ENCODE data around the gene CRISPLD2.

The CRISPLD2 gene

GRCh38 chr16:84818989-84819643, 669 bp upstream of the CRISPLD2 start:
- peak overlapping the region; percentile 34 for H3K27ac ChIP-seq (ENCODE audit: low read depth, low read length)
- peaks cover 18% of the 10 kb centered on the region for H3K4me1 ChIP-seq (ENCODE audit: control insufficient read depth, insufficient read depth, low read length)
- no peak overlapping the region for H3K9ac ChIP-seq (ENCODE audit: low read length)
- peaks cover 5% of the 10 kb centered on the region for H3K27me3 ChIP-seq (ENCODE audit: control insufficient read depth, insufficient read depth, low read length)
- no peak overlapping the region for H3K4me3 ChIP-seq (ENCODE audit: low read length)
- H3K36me3 ChIP-seq (ENCODE audit: control insufficient read depth, insufficient read depth, low read length), result no peaks in the 10 kb centered on the region

GRCh38 chr16:84820305-84820684, 510 bp downstream of the CRISPLD2 start:
- H3K27ac ChIP-seq (ENCODE audit: low read depth, low read length), result peak overlapping the region; percentile 86
- no peaks in the 10 kb centered on the region for H3K36me3 ChIP-seq (ENCODE audit: control insufficient read depth, insufficient read depth, low read length)
- peaks cover 18% of the 10 kb centered on the region for H3K4me1 ChIP-seq (ENCODE audit: control insufficient read depth, insufficient read depth, low read length)
- H3K9ac ChIP-seq (ENCODE audit: low read length), result peak overlapping the region; percentile 2
- peak overlapping the region; percentile 95 for H3K4me3 ChIP-seq (ENCODE audit: low read length)
- H3K27me3 ChIP-seq (ENCODE audit: control insufficient read depth, insufficient read depth, low read length), result peaks cover 5% of the 10 kb centered on the region

- Histone ChIP-seq H3K27ac (ENCODE audit: low read depth, low read length) (peak overlapping the region; percentile 86), H3K4me1 (ENCODE audit: control insufficient read depth, insufficient read depth, low read length) (peaks cover 18% of the 10 kb centered on the region), H3K36me3 (ENCODE audit: control insufficient read depth, insufficient read depth, low read length) (no peaks in the 10 kb centered on the region), H3K4me3 (ENCODE audit: low read length) (peak overlapping the region; percentile 95), H3K9ac (ENCODE audit: low read length) (peak overlapping the region; percentile 19), H3K27me3 (ENCODE audit: control insufficient read depth, insufficient read depth, low read length) (peaks cover 3% of the 10 kb centered on the region)
Measured at GRCh38 chr16:84820771-84821170, 986 bp downstream of the CRISPLD2 start.

GRCh38 chr16:84821179-84821578, 1.4 kb downstream of the CRISPLD2 start:
- peak overlapping the region; percentile 19 for H3K9ac ChIP-seq (ENCODE audit: low read length)

GRCh38 chr16:84821728-84822689, 2.2 kb downstream of the CRISPLD2 start:
- H3K27ac ChIP-seq (ENCODE audit: low read depth, low read length), result peak overlapping the region; percentile 86
- H3K9ac ChIP-seq (ENCODE audit: low read length), result peak overlapping the region; percentile 19
- peaks cover 3% of the 10 kb centered on the region for H3K27me3 ChIP-seq (ENCODE audit: control insufficient read depth, insufficient read depth, low read length)
- H3K4me1 ChIP-seq (ENCODE audit: control insufficient read depth, insufficient read depth, low read length), result peaks cover 28% of the 10 kb centered on the region
- peak overlapping the region; percentile 95 for H3K4me3 ChIP-seq (ENCODE audit: low read length)
- H3K36me3 ChIP-seq (ENCODE audit: control insufficient read depth, insufficient read depth, low read length), result no peaks in the 10 kb centered on the region

More at GRCh38 chr16:84821179-84821578, 1.4 kb downstream of the CRISPLD2 start:
- peaks cover 22% of the 10 kb centered on the region for H3K4me1 ChIP-seq (ENCODE audit: control insufficient read depth, insufficient read depth, low read length)
- peaks cover 3% of the 10 kb centered on the region for H3K27me3 ChIP-seq (ENCODE audit: control insufficient read depth, insufficient read depth, low read length)
- no peaks in the 10 kb centered on the region for H3K36me3 ChIP-seq (ENCODE audit: control insufficient read depth, insufficient read depth, low read length)
- H3K4me3 ChIP-seq (ENCODE audit: low read length), result peak overlapping the region; percentile 95
- H3K27ac ChIP-seq (ENCODE audit: low read depth, low read length), result peak overlapping the region; percentile 86

GRCh38 chr16:84822990-84823389, 3.2 kb downstream of the CRISPLD2 start:
- Histone ChIP-seq H3K27me3 (ENCODE audit: control insufficient read depth, insufficient read depth, low read length) (peaks cover 3% of the 10 kb centered on the region), H3K4me3 (ENCODE audit: low read length) (no peak overlapping the region), H3K9ac (ENCODE audit: low read length) (no peak overlapping the region), H3K4me1 (ENCODE audit: control insufficient read depth, insufficient read depth, low read length) (peaks cover 38% of the 10 kb centered on the region), H3K36me3 (ENCODE audit: control insufficient read depth, insufficient read depth, low read length) (no peaks in the 10 kb centered on the region), H3K27ac (ENCODE audit: low read depth, low read length) (peak overlapping the region; percentile 86)

- H3K4me3 ChIP-seq (ENCODE audit: low read length), result peak overlapping the region; percentile 38
Measured at GRCh38 chr16:84823484-84823883, 3.7 kb downstream of the CRISPLD2 start.

GRCh38 chr16:84823926-84824325, 4.1 kb downstream of the CRISPLD2 start:
- no peak overlapping the region for H3K9ac ChIP-seq (ENCODE audit: low read length)
- H3K27me3 ChIP-seq (ENCODE audit: control insufficient read depth, insufficient read depth, low read length), result peaks cover 3% of the 10 kb centered on the region
- no peaks in the 10 kb centered on the region for H3K36me3 ChIP-seq (ENCODE audit: control insufficient read depth, insufficient read depth, low read length)
- no peak overlapping the region for H3K4me3 ChIP-seq (ENCODE audit: low read length)
- H3K4me1 ChIP-seq (ENCODE audit: control insufficient read depth, insufficient read depth, low read length), result peaks cover 46% of the 10 kb centered on the region
- H3K27ac ChIP-seq (ENCODE audit: low read depth, low read length), result peak overlapping the region; percentile 1

More at GRCh38 chr16:84823484-84823883, 3.7 kb downstream of the CRISPLD2 start:
- Histone ChIP-seq H3K4me1 (ENCODE audit: control insufficient read depth, insufficient read depth, low read length) (peaks cover 42% of the 10 kb centered on the region), H3K9ac (ENCODE audit: low read length) (no peak overlapping the region), H3K27ac (ENCODE audit: low read depth, low read length) (peak overlapping the region; percentile 86), H3K27me3 (ENCODE audit: control insufficient read depth, insufficient read depth, low read length) (peaks cover 3% of the 10 kb centered on the region), H3K36me3 (ENCODE audit: control insufficient read depth, insufficient read depth, low read length) (no peaks in the 10 kb centered on the region)

GRCh38 chr16:84825896-84826557, 6.2 kb downstream of the CRISPLD2 start:
- no peaks in the 10 kb centered on the region for H3K27me3 ChIP-seq (ENCODE audit: control insufficient read depth, insufficient read depth, low read length)
- H3K27ac ChIP-seq (ENCODE audit: low read depth, low read length), result peak overlapping the region; percentile 98
- H3K4me1 ChIP-seq (ENCODE audit: control insufficient read depth, insufficient read depth, low read length), result peaks cover 55% of the 10 kb centered on the region
- no peak overlapping the region for H3K4me3 ChIP-seq (ENCODE audit: low read length)
- peak overlapping the region; percentile 16 for H3K9ac ChIP-seq (ENCODE audit: low read length)
- no peaks in the 10 kb centered on the region for H3K36me3 ChIP-seq (ENCODE audit: control insufficient read depth, insufficient read depth, low read length)

- no peak overlapping the region for H3K4me3 ChIP-seq (ENCODE audit: low read length)
- peak overlapping the region; percentile 16 for H3K9ac ChIP-seq (ENCODE audit: low read length)
- H3K4me1 ChIP-seq (ENCODE audit: control insufficient read depth, insufficient read depth, low read length), result peaks cover 52% of the 10 kb centered on the region
- no peaks in the 10 kb centered on the region for H3K36me3 ChIP-seq (ENCODE audit: control insufficient read depth, insufficient read depth, low read length)
- peak overlapping the region; percentile 98 for H3K27ac ChIP-seq (ENCODE audit: low read depth, low read length)
- H3K27me3 ChIP-seq (ENCODE audit: control insufficient read depth, insufficient read depth, low read length), result no peaks in the 10 kb centered on the region
Measured at GRCh38 chr16:84826558-84826941, 6.8 kb downstream of the CRISPLD2 start.

GRCh38 chr16:84827131-84827574, 7.4 kb downstream of the CRISPLD2 start:
- Histone ChIP-seq H3K27ac (ENCODE audit: low read depth, low read length) (peak overlapping the region; percentile 98), H3K4me3 (ENCODE audit: low read length) (peak overlapping the region; percentile 12), H3K36me3 (ENCODE audit: control insufficient read depth, insufficient read depth, low read length) (no peaks in the 10 kb centered on the region), H3K9ac (ENCODE audit: low read length) (peak overlapping the region; percentile 53), H3K27me3 (ENCODE audit: control insufficient read depth, insufficient read depth, low read length) (no peaks in the 10 kb centered on the region), H3K4me1 (ENCODE audit: control insufficient read depth, insufficient read depth, low read length) (peaks cover 53% of the 10 kb centered on the region)

GRCh38 chr16:84827897-84828296, 8.1 kb downstream of the CRISPLD2 start:
- Histone ChIP-seq H3K36me3 (ENCODE audit: control insufficient read depth, insufficient read depth, low read length) (no peaks in the 10 kb centered on the region), H3K27me3 (ENCODE audit: control insufficient read depth, insufficient read depth, low read length) (no peaks in the 10 kb centered on the region), H3K4me3 (ENCODE audit: low read length) (peak overlapping the region; percentile 18), H3K9ac (ENCODE audit: low read length) (no peak overlapping the region), H3K4me1 (ENCODE audit: control insufficient read depth, insufficient read depth, low read length) (peaks cover 52% of the 10 kb centered on the region), H3K27ac (ENCODE audit: low read depth, low read length) (peak overlapping the region; percentile 98)
